Natural killer cell (primary cell): ENCODE results near the gene USP19. TPM values are rescaled to one million over a fixed set of nuclear protein-coding genes. Genes with fewer than 3 reads are reported as not detected.

Source experiments
- ATAC-seq, 3 donors: fragments of 150-1000 bp in 2 of 3; fragments of 200-7000 bp in 1 of 3; cut with Tn5 transposase; 1 replicate in 1 of 3; 2 replicates in 2 of 3; pipeline ENCODE4 v1.10.0; 2021; ENCODE audit warnings: mild to moderate bottlenecking in 2 of 3, moderate library complexity in 2 of 3
- DNase-seq, 2 donors: peaks; one replicate each; pipeline versions ENCODE4 v3.0.0 to v3.0.0-alpha.2; 2013 to 2021; ENCODE audit warnings: mixed read lengths in 1 of 2
- H3K27ac ChIP-seq: one replicate; pipeline ENCODE4 v1.5.1; 2013; ENCODE audit warnings: mild to moderate bottlenecking, low read length
- H3K27me3 ChIP-seq: one replicate; pipeline ENCODE4 v1.6.1; 2013; ENCODE audit warnings: low read length; ENCODE audit not compliant: control insufficient read depth, insufficient read depth
- H3K36me3 ChIP-seq: one replicate; pipeline ENCODE4 v1.6.1; 2013; ENCODE audit warnings: low read length; ENCODE audit not compliant: control insufficient read depth, insufficient read depth
- H3K4me1 ChIP-seq: one replicate; pipeline ENCODE4 v1.6.1; 2013; ENCODE audit warnings: low read length; ENCODE audit not compliant: control insufficient read depth, insufficient read depth
- H3K4me3 ChIP-seq: one replicate; pipeline ENCODE4 v1.5.1; 2013; ENCODE audit warnings: low read length
- H3K9me3 ChIP-seq: one replicate; pipeline ENCODE4 v1.6.1; 2013; ENCODE audit warnings: low read length; ENCODE audit not compliant: control insufficient read depth, insufficient read depth
- H3K27ac Mint-ChIP-seq, 2 donors: one replicate each; pipeline ENCODE4 v1.8.0; 2022; ENCODE audit warnings: mild to moderate bottlenecking in 2 of 2, mixed read lengths in 2 of 2, moderate library complexity in 1 of 2
- H3K27me3 Mint-ChIP-seq, 2 donors: one replicate each; pipeline ENCODE4 v1.8.0; 2022; ENCODE audit warnings: low read depth in 2 of 2, mixed read lengths in 2 of 2
- H3K36me3 Mint-ChIP-seq: one replicate; pipeline ENCODE4 v1.8.0; 2022; ENCODE audit warnings: mixed read lengths
- H3K4me1 Mint-ChIP-seq, 2 donors: one replicate each; pipeline ENCODE4 v1.8.0; 2022; ENCODE audit warnings: mixed read lengths in 2 of 2
- H3K4me3 Mint-ChIP-seq: one replicate; pipeline ENCODE4 v1.8.0; 2022; ENCODE audit warnings: mild to moderate bottlenecking, moderate library complexity, mixed read lengths
- H3K9me3 Mint-ChIP-seq, 2 donors: one replicate each; pipeline ENCODE4 v1.8.0; 2022; ENCODE audit warnings: mixed read lengths in 2 of 2
- WGBS: methylation state at CpG from one replicate; pipeline ENCODE4 v1.1.7; 2013; ENCODE audit warnings: missing lambda C conversion rate; ENCODE audit not compliant: insufficient coverage; 5-methylcytosine and 5-hydroxymethylcytosine counted together
- intact Hi-C: fragments of 100-400 bp; cut with micrococcal nuclease; formaldehyde crosslinking; loops from one replicate; pipeline ENCODE4 v1.14.2; 2022
- total RNA-seq, 4 donors: library from RNA; stranded (reverse); fragments of 120-200 nt in 1 of 4; gene quantifications; one replicate each; pipeline versions ENCODE4 v1.2.3 to v1.2.4, GENCODE V29; 2013 to 2022
- TF ChIP-seq, protein P1 (sequence below): fragments of 200-600 bp; IDR thresholded peaks from one replicate; pipeline ENCODE4 v1.8.0; 2022; ENCODE audit warnings: antibody characterized with exemption

The USP19 gene
- total RNA-seq, 3 donors from 2014 or later (not counting 1 experiment from before 2014, with no cell fraction given), result 68.6 to 71.5 (median 68.6) TPM

- Mint-ChIP-seq H3K9me3 (no peaks in the 10 kb centered on the region), H3K27ac (no peak overlapping the region), H3K4me3 (no peak overlapping the region), H3K4me1 (peaks cover 0 to 5% of the 10 kb centered on the region in 2 donors), H3K36me3 (no peaks in the 10 kb centered on the region), H3K27me3 (peaks cover 0 to 20% of the 10 kb centered on the region in 2 donors)
- Histone ChIP-seq H3K27ac (no peak overlapping the region), H3K4me1 (peaks cover 5% of the 10 kb centered on the region), H3K36me3 (no peaks in the 10 kb centered on the region), H3K9me3 (no peaks in the 10 kb centered on the region), H3K4me3 (no peak overlapping the region), H3K27me3 (peaks cover 4% of the 10 kb centered on the region)
- TF ChIP-seq, protein P1, sequence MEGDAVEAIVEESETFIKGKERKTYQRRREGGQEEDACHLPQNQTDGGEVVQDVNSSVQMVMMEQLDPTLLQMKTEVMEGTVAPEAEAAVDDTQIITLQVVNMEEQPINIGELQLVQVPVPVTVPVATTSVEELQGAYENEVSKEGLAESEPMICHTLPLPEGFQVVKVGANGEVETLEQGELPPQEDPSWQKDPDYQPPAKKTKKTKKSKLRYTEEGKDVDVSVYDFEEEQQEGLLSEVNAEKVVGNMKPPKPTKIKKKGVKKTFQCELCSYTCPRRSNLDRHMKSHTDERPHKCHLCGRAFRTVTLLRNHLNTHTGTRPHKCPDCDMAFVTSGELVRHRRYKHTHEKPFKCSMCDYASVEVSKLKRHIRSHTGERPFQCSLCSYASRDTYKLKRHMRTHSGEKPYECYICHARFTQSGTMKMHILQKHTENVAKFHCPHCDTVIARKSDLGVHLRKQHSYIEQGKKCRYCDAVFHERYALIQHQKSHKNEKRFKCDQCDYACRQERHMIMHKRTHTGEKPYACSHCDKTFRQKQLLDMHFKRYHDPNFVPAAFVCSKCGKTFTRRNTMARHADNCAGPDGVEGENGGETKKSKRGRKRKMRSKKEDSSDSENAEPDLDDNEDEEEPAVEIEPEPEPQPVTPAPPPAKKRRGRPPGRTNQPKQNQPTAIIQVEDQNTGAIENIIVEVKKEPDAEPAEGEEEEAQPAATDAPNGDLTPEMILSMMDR, result no peak
- WGBS, result 87% methylated on average over 9 of the region's 9 CpGs
- intact Hi-C loops, result no loop called here
- no peak for ATAC-seq
- no peak for DNase-seq
These were observed 11.4 kb upstream of the USP19 start for GRCh38 chr3:49132073-49132436.

GRCh38 chr3:49131576-49131975 is 11.0 kb upstream of the USP19 start:
- Histone ChIP-seq H3K36me3 (no peaks in the 10 kb centered on the region), H3K4me3 (no peak overlapping the region), H3K9me3 (no peaks in the 10 kb centered on the region), H3K4me1 (peaks cover 5% of the 10 kb centered on the region), H3K27me3 (peaks cover 4% of the 10 kb centered on the region), H3K27ac (no peak overlapping the region)
- H3K4me3 Mint-ChIP-seq, result no peak overlapping the region
- no peak for ATAC-seq
- DNase-seq, result no peak
- H3K9me3 Mint-ChIP-seq, result no peaks in the 10 kb centered on the region
- WGBS, result 97% methylated on average over 6 of the region's 6 CpGs
- no peak overlapping the region for H3K27ac Mint-ChIP-seq
- peaks cover 0 to 20% of the 10 kb centered on the region in 2 donors for H3K27me3 Mint-ChIP-seq
- H3K4me1 Mint-ChIP-seq, result peaks cover 0 to 5% of the 10 kb centered on the region in 2 donors
- intact Hi-C loops, result no loop called here
- TF ChIP-seq, protein P1, result no peak
- no peaks in the 10 kb centered on the region for H3K36me3 Mint-ChIP-seq

DNA sequence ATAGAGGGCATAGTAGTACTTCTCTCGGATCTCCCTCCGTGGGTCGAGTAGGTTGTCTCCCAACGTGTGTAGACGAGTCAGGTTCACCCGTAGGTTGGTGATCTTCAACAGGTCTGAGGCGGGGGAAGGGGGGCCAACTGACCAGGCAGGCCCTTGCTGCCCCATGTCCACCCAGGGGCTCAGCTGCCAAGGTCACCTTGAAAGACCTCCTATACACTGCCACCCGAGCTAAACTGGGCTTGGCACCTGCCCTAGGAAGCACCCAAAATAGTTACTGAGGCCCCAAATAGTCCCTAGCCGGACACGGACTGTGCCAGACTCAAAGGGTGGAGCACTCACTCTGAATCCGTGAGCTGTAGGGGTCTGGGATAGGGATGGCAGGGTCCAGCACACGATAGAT is 10.4 kb upstream of the USP19 start:
- no peak for DNase-seq
- no peak overlapping the region for H3K27ac ChIP-seq
- 90% methylated on average over 12 of the region's 12 CpGs for WGBS
- no peaks in the 10 kb centered on the region for H3K36me3 ChIP-seq
- no peaks in the 10 kb centered on the region for H3K9me3 ChIP-seq
- no peak overlapping the region for H3K4me3 Mint-ChIP-seq
- H3K4me1 ChIP-seq, result peaks cover 5% of the 10 kb centered on the region
- no peaks in the 10 kb centered on the region for H3K36me3 Mint-ChIP-seq
- TF ChIP-seq, protein P1, result no peak
- peaks cover 4% of the 10 kb centered on the region for H3K27me3 ChIP-seq
- peaks cover 0 to 20% of the 10 kb centered on the region in 2 donors for H3K27me3 Mint-ChIP-seq
- intact Hi-C loops, result no loop called here
- H3K27ac Mint-ChIP-seq, result no peak overlapping the region
- H3K4me1 Mint-ChIP-seq, result peaks cover 0 to 5% of the 10 kb centered on the region in 2 donors
- H3K9me3 Mint-ChIP-seq, result no peaks in the 10 kb centered on the region
- ATAC-seq, result no peak
- no peak overlapping the region for H3K4me3 ChIP-seq

DNA sequence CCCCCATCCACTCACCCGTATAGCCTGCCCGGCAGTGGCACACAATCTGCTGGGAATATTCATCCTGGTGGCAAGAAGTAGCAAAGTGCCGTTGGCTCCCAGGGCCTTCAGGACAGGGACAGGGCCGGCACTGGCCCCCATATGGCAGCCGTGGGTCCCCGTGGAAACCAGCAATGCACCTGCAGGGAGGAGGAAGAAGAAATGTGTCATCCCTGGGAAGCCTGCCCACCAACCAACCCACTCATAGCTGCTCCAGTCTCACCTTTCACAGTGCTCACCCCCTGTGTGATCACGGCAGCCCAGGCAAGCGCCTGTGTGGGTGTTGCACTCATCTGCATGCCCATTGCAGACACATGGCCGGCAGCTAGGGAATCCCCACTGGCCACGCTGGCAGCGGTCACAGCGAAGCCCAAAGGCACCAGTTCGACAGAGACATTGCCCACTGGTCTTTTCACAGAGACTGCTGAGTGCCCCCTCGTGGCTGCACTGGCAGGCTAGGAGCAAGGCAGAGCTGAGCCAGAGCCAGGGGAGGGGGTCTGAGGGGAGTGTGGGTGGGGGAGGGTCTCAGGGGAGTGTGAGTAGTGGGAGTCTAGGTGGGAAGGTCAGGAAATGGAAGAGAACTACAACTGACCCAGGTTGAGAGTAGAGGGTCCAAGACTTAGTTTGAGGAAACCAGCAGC is 4.5 kb upstream of the USP19 start:
- H3K4me3 ChIP-seq, result no peak overlapping the region
- DNase-seq (no peak), ATAC-seq (no peak)
- peaks cover 11% of the 10 kb centered on the region for H3K4me1 ChIP-seq
- WGBS, result 85% methylated on average over 14 of the region's 14 CpGs
- no peaks in the 10 kb centered on the region for H3K36me3 ChIP-seq
- no peaks in the 10 kb centered on the region for H3K9me3 ChIP-seq
- Mint-ChIP-seq H3K27ac (no peak overlapping the region), H3K9me3 (no peaks in the 10 kb centered on the region), H3K27me3 (no peaks in the 10 kb centered on the region), H3K36me3 (no peaks in the 10 kb centered on the region), H3K4me3 (no peak overlapping the region), H3K4me1 (peaks cover 0 to under 1% of the 10 kb centered on the region in 2 donors)
- no peak overlapping the region for H3K27ac ChIP-seq
- intact Hi-C loops, result no loop called here
- TF ChIP-seq, protein P1, result no peak
- no peaks in the 10 kb centered on the region for H3K27me3 ChIP-seq
